HG02623 (cell line): ENCODE measurements around the gene CETP.
"Not testable (repeated sequence)": the region's sequence is repeated elsewhere in the genome, so short reads cannot be mapped to it uniquely, and the experiment has no call there.

Experiments used
- ATAC-seq: cut with Tn5 transposase; IDR thresholded peaks from one replicate; pipeline ENCODE4 v1.9.1; 2021; ENCODE audit warnings: moderate library complexity; ENCODE audit not compliant: unreplicated experiment

CETP gene

GRCh38 chr16:56953006-56953405 lies 8.7 kb upstream of the CETP start:
- ATAC-seq, result no peak

GRCh38 chr16:56956076-56956475 lies 5.7 kb upstream of the CETP start:
- no peak for ATAC-seq

GRCh38 chr16:56956756-56957155 lies 5.0 kb upstream of the CETP start:
- ATAC-seq, result no peak

- no peak for ATAC-seq
Measured at GRCh38 chr16:56960681-56961281, 969 bp upstream of the CETP start.

- no peak for ATAC-seq
Measured at GRCh38 chr16:56961386-56961785, 364 bp upstream of the CETP start.

- no peak for ATAC-seq
Measured at GRCh38 chr16:56964243-56965148, 2.7 kb downstream of the CETP start.

- no peak for ATAC-seq
Measured at GRCh38 chr16:56965149-56966092, 3.7 kb downstream of the CETP start.

- ATAC-seq, result no peak
Measured at GRCh38 chr16:56966093-56966475, 4.3 kb downstream of the CETP start.

- no peak for ATAC-seq
Measured at GRCh38 chr16:56967733-56968132, 6.0 kb downstream of the CETP start.

- no peak for ATAC-seq
Measured at GRCh38 chr16:56969769-56970168, 8.0 kb downstream of the CETP start.

- peak; percentile 67 for ATAC-seq
Measured at GRCh38 chr16:56970934-56971767, 9.4 kb downstream of the CETP start.

GRCh38 chr16:56971768-56972043 lies 10.0 kb downstream of the CETP start:
- ATAC-seq, result no peak

GRCh38 chr16:56972403-56973293 lies 10.9 kb downstream of the CETP start:
- no peak for ATAC-seq

GRCh38 chr16:56973294-56973689 lies 11.5 kb downstream of the CETP start:
- ATAC-seq, result no peak

GRCh38 chr16:56973899-56974298 lies 12.1 kb downstream of the CETP start:
- not testable (repeated sequence) for ATAC-seq

- no peak for ATAC-seq
Measured at GRCh38 chr16:56974549-56975300, 13.0 kb downstream of the CETP start.

GRCh38 chr16:56975714-56976113 lies 14.0 kb downstream of the CETP start:
- no peak for ATAC-seq

- no peak for ATAC-seq
Measured at GRCh38 chr16:56977216-56977615, 15.5 kb downstream of the CETP start.

- ATAC-seq, result no peak
Measured at GRCh38 chr16:56977823-56978430, 16.2 kb downstream of the CETP start.
